OCI-LY7 (cell line): ENCODE measurements around the gene UNC5B. TPM values are rescaled to one million over a fixed set of nuclear protein-coding genes. Genes with fewer than 3 reads are reported as not detected.

ENCODE experiments used
- BruUV-seq: library from RNA; stranded (reverse); fragments of 400-500 nt; replicated peaks from 2 replicates; lab custom pipeline; 2021; lab: Mats Ljungman, UMichigan
- CTCF ChIA-PET: fragments of 300-600 bp; sonication (Branson Sonifier 250); formaldehyde crosslinking; loops from one replicate; lab custom pipeline; 2022; ENCODE audit warnings: antibody characterized with exemption; ENCODE audit not compliant: unreplicated experiment; lab: Charles Lee
- POLR2A ChIA-PET: fragments of 300-600 bp; sonication (Branson Sonifier 250); formaldehyde crosslinking; loops from one replicate; lab custom pipeline; 2022; ENCODE audit warnings: antibody characterized with exemption; lab: Charles Lee
- DNase-seq: peaks from one replicate; pipeline ENCODE4 v3.0.0-alpha.2; 2015; ENCODE audit warnings: low spot score
- H2AFZ ChIP-seq: fragments of 200-600 bp; sonication (generic), shearing (Covaris generic); 2 replicates; pipeline ENCODE4 v1.6.1; 2014; ENCODE audit warnings: mild to moderate bottlenecking, antibody characterized with exemption, low read length, moderate library complexity
- H3K27ac ChIP-seq: fragments of 200-600 bp; sonication (generic); 2 replicates; pipeline ENCODE4 v1.5.1; 2014; ENCODE audit warnings: mixed run types, low read depth, mild to moderate bottlenecking, moderate library complexity, low read length, inconsistent platforms; ENCODE audit not compliant: poor library complexity, severe bottlenecking
- H3K36me3 ChIP-seq: fragments of 200-600 bp; sonication (generic); 2 replicates; pipeline ENCODE4 v1.6.1; 2014; ENCODE audit warnings: mild to moderate bottlenecking, antibody characterized with exemption, low read length, moderate library complexity, mixed read lengths; ENCODE audit not compliant: insufficient read depth
- H3K4me1 ChIP-seq: fragments of 200-600 bp; sonication (generic); 2 replicates; pipeline ENCODE4 v1.5.1; 2014; ENCODE audit warnings: mild to moderate bottlenecking, low read length; ENCODE audit not compliant: insufficient read depth, poor library complexity, severe bottlenecking
- H3K4me2 ChIP-seq: fragments of 200-600 bp; sonication (generic); 2 replicates; pipeline ENCODE4 v1.6.1; 2014; ENCODE audit warnings: mild to moderate bottlenecking, low read length
- H3K4me3 ChIP-seq: fragments of 200-600 bp; sonication (generic); 2 replicates; pipeline ENCODE4 v1.5.1; 2014; ENCODE audit warnings: mild to moderate bottlenecking, low read depth, low read length; ENCODE audit not compliant: poor library complexity, severe bottlenecking
- H3K79me2 ChIP-seq: fragments of 200-600 bp; sonication (generic); 2 replicates; pipeline ENCODE4 v1.6.1; 2016; ENCODE audit warnings: low read depth, mild to moderate bottlenecking, low read length, moderate library complexity, mixed read lengths; ENCODE audit not compliant: insufficient read depth
- H3K9me2 ChIP-seq: fragments of 200-600 bp; sonication (generic); 2 replicates; pipeline ENCODE4 v1.6.1; 2016; ENCODE audit warnings: mild to moderate bottlenecking, low read length, mixed read lengths; ENCODE audit not compliant: insufficient read depth
- H3K9me3 ChIP-seq: fragments of 200-600 bp; sonication (generic); 2 replicates; pipeline ENCODE4 v1.6.1; 2014; ENCODE audit warnings: mild to moderate bottlenecking, mixed run types, low read length, mixed read lengths
- H4K20me1 ChIP-seq: fragments of 200-600 bp; sonication (generic); 2 replicates; pipeline ENCODE4 v1.6.1; 2014; ENCODE audit warnings: mild to moderate bottlenecking, antibody characterized with exemption, low read length, moderate library complexity, mixed read lengths; ENCODE audit not compliant: insufficient read depth
- CTCF ChIP-seq: fragments of 200-600 bp; sonication (generic); conservative IDR thresholded peaks from 2 replicates; pipeline ENCODE4 v1.5.1; 2014; ENCODE audit warnings: mild to moderate bottlenecking, antibody characterized with exemption, low read length, moderate library complexity, mixed read lengths
- EZH2phosphoT487 ChIP-seq: fragments of 200-600 bp; sonication (generic); IDR thresholded peaks from 2 replicates; pipeline ENCODE4 v1.6.1; 2018; ENCODE audit warnings: low read depth, borderline replicate concordance, mild to moderate bottlenecking, mixed run types, antibody characterized with exemption, low read length, moderate library complexity, mixed read lengths
- intact Hi-C: fragments of 100-400 bp; cut with micrococcal nuclease; formaldehyde crosslinking; loops from one replicate; pipeline ENCODE4 v1.10.0; 2022; ENCODE audit not compliant: unreplicated experiment
- total RNA-seq, 2 experiments: library from RNA; depleted of rRNA in 1 of 2; stranded (reverse); fragments of >200 nt in 1 of 2; shearing (Covaris generic) in 1 of 2; gene quantifications; 2 replicates each; pipeline ENCODE4 v1.2.3, GENCODE V29; 2014 to 2022

The UNC5B gene
- total RNA-seq, 2 experiments from 2014 or later: not detected

GRCh38 chr10:71209352-71209715 lies 3.0 kb upstream of the UNC5B start:
- H3K4me3 ChIP-seq: no peak overlapping the region
- CTCF ChIA-PET: no interaction called here
- H3K4me2 ChIP-seq: no peak overlapping the region

GRCh38 chr10:71209731-71210541 lies 2.4 kb upstream of the UNC5B start:
- Histone ChIP-seq H3K4me2 (no peak overlapping the region), H3K9me2 (no peaks in the 10 kb centered on the region), H2AFZ (no peak overlapping the region), H3K36me3 (no peaks in the 10 kb centered on the region), H4K20me1 (no peaks in the 10 kb centered on the region), H3K79me2 (no peaks in the 10 kb centered on the region), H3K4me3 (no peak overlapping the region), H3K4me1 (peaks cover 13% of the 10 kb centered on the region), H3K27ac (no peak overlapping the region), H3K9me3 (no peaks in the 10 kb centered on the region)
- intact Hi-C loops: loop anchor here (5.0 kb wide), 3 partner anchors 283 to 393 kb away; partner anchors contain the start of gene SGPL1
- ChIA-PET CTCF (no interaction called here), POLR2A (no interaction called here)
- TF ChIP-seq CTCF (no peak), EZH2phosphoT487 (no peak)
- no TSS peak for BruUV-seq
- no peak for DNase-seq

More at GRCh38 chr10:71209352-71209715, 3.0 kb upstream of the UNC5B start:
- Histone ChIP-seq H3K4me1 (peaks cover 13% of the 10 kb centered on the region), H3K36me3 (no peaks in the 10 kb centered on the region), H3K27ac (no peak overlapping the region), H3K9me2 (no peaks in the 10 kb centered on the region), H4K20me1 (no peaks in the 10 kb centered on the region), H3K79me2 (no peaks in the 10 kb centered on the region), H3K9me3 (no peaks in the 10 kb centered on the region), H2AFZ (no peak overlapping the region)
- BruUV-seq: no TSS peak
- no peak for TF ChIP-seq CTCF
- no peak for TF ChIP-seq EZH2phosphoT487
- intact Hi-C loops: no loop called here
- no peak for DNase-seq
- POLR2A ChIA-PET: no interaction called here

- Histone ChIP-seq H3K36me3 (no peaks in the 10 kb centered on the region), H3K4me3 (no peak overlapping the region), H4K20me1 (no peaks in the 10 kb centered on the region), H3K27ac (no peak overlapping the region), H2AFZ (no peak overlapping the region), H3K4me1 (peaks cover 13% of the 10 kb centered on the region), H3K9me3 (no peaks in the 10 kb centered on the region), H3K4me2 (no peak overlapping the region), H3K79me2 (no peaks in the 10 kb centered on the region), H3K9me2 (no peaks in the 10 kb centered on the region)
- POLR2A ChIA-PET: no interaction called here
- DNase-seq: no peak
- BruUV-seq: no TSS peak
- CTCF ChIA-PET: no interaction called here
- TF ChIP-seq EZH2phosphoT487: no peak
- intact Hi-C loops: loop anchor here (5.0 kb wide), 3 partner anchors 283 to 393 kb away; partner anchors contain the start of gene SGPL1
Observed at GRCh38 chr10:71210542-71210871, 1.9 kb upstream of the UNC5B start.
